ENCODE measurements around the gene CXXC1. TPM values are rescaled to one million over a fixed set of nuclear protein-coding genes. Genes with fewer than 3 reads are reported as not detected.

CXXC1 gene
- total and polyA plus RNA-seq, 2 of the 13 experiments (the other 11 are each of a cell fraction or from before 2014, with no cell fraction given): 32.9 to 39.0 TPM

- TF ChIP-seq KLF12 (CRISPR knock-in tag; IDR thresholded peaks at IDR 0.05; ENCODE audit: borderline replicate concordance) (no peak; the same call in 1 of the 2 replicates), DZIP1 (CRISPR knock-in tag; IDR thresholded peaks at IDR 0.05) (no peak), U2AF2 (IDR thresholded peaks at IDR 0.05; ENCODE audit: low read depth, low read length) (peak; percentile 97), ZNF143 (CRISPR knock-in tag; IDR thresholded peaks at IDR 0.05) (peak; percentile 84), CBX5 (CRISPR knock-in tag; IDR thresholded peaks at IDR 0.05; ENCODE audit: borderline replicate concordance) (peak; percentile 70; the same call in 1 of the 2 replicates), MBNL3 (CRISPR knock-in tag; conservative IDR thresholded peaks at IDR 0.05) (no peak), ZNF382 (CRISPR knock-in tag; IDR thresholded peaks at IDR 0.05; ENCODE audit: borderline replicate concordance) (no peak), ZNF3 (CRISPR knock-in tag; IDR thresholded peaks at IDR 0.05) (no peak), ZBTB20 (CRISPR knock-in tag; IDR thresholded peaks at IDR 0.05; ENCODE audit: borderline replicate concordance, low read depth) (peak; percentile 88), TCF12 (IDR thresholded peaks at IDR 0.05) (no peak), TCF12 (CRISPR knock-in tag; IDR thresholded peaks at IDR 0.05) (no peak), ZNF777 (CRISPR knock-in tag; IDR thresholded peaks at IDR 0.05) (peak; percentile 52; the same call in 1 of the 2 replicates)
- TF ChIP-seq, protein P1, sequence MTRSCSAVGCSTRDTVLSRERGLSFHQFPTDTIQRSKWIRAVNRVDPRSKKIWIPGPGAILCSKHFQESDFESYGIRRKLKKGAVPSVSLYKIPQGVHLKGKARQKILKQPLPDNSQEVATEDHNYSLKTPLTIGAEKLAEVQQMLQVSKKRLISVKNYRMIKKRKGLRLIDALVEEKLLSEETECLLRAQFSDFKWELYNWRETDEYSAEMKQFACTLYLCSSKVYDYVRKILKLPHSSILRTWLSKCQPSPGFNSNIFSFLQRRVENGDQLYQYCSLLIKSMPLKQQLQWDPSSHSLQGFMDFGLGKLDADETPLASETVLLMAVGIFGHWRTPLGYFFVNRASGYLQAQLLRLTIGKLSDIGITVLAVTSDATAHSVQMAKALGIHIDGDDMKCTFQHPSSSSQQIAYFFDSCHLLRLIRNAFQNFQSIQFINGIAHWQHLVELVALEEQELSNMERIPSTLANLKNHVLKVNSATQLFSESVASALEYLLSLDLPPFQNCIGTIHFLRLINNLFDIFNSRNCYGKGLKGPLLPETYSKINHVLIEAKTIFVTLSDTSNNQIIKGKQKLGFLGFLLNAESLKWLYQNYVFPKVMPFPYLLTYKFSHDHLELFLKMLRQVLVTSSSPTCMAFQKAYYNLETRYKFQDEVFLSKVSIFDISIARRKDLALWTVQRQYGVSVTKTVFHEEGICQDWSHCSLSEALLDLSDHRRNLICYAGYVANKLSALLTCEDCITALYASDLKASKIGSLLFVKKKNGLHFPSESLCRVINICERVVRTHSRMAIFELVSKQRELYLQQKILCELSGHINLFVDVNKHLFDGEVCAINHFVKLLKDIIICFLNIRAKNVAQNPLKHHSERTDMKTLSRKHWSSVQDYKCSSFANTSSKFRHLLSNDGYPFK (CRISPR knock-in tag; IDR thresholded peaks at IDR 0.05; ENCODE audit: borderline replicate concordance): peak; percentile 98
- TF ChIP-seq, protein P2, sequence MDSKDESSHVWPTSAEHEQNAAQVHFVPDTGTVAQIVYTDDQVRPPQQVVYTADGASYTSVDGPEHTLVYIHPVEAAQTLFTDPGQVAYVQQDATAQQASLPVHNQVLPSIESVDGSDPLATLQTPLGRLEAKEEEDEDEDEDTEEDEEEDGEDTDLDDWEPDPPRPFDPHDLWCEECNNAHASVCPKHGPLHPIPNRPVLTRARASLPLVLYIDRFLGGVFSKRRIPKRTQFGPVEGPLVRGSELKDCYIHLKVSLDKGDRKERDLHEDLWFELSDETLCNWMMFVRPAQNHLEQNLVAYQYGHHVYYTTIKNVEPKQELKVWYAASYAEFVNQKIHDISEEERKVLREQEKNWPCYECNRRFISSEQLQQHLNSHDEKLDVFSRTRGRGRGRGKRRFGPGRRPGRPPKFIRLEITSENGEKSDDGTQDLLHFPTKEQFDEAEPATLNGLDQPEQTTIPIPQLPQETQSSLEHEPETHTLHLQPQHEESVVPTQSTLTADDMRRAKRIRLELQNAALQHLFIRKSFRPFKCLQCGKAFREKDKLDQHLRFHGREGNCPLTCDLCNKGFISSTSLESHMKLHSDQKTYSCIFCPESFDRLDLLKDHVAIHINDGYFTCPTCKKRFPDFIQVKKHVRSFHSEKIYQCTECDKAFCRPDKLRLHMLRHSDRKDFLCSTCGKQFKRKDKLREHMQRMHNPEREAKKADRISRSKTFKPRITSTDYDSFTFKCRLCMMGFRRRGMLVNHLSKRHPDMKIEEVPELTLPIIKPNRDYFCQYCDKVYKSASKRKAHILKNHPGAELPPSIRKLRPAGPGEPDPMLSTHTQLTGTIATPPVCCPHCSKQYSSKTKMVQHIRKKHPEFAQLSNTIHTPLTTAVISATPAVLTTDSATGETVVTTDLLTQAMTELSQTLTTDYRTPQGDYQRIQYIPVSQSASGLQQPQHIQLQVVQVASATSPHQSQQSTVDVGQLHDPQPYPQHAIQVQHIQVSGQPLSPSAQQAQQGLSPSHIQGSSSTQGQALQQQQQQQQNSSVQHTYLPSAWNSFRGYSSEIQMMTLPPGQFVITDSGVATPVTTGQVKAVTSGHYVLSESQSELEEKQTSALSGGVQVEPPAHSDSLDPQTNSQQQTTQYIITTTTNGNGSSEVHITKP (CRISPR knock-in tag; IDR thresholded peaks at IDR 0.05; ENCODE audit: low read depth): peak; percentile 72; the same call in 1 of the 2 replicates
- TF ChIP-seq, protein P3, sequence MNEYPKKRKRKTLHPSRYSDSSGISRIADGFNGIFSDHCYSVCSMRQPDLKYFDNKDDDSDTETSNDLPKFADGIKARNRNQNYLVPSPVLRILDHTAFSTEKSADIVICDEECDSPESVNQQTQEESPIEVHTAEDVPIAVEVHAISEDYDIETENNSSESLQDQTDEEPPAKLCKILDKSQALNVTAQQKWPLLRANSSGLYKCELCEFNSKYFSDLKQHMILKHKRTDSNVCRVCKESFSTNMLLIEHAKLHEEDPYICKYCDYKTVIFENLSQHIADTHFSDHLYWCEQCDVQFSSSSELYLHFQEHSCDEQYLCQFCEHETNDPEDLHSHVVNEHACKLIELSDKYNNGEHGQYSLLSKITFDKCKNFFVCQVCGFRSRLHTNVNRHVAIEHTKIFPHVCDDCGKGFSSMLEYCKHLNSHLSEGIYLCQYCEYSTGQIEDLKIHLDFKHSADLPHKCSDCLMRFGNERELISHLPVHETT (CRISPR knock-in tag; conservative IDR thresholded peaks at IDR 0.05): peak; percentile 55; the same call in 1 of the 2 replicates
- TF ChIP-seq, protein P4, sequence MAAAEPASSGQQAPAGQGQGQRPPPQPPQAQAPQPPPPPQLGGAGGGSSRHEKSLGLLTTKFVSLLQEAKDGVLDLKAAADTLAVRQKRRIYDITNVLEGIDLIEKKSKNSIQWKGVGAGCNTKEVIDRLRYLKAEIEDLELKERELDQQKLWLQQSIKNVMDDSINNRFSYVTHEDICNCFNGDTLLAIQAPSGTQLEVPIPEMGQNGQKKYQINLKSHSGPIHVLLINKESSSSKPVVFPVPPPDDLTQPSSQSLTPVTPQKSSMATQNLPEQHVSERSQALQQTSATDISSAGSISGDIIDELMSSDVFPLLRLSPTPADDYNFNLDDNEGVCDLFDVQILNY (CRISPR knock-in tag; conservative IDR thresholded peaks at IDR 0.05): no peak
These were observed at the start of gene CXXC1 (continued) for GRCh38 chr18:50287441-50288347.
